GM12891 (cell line): ENCODE measurements around the gene ADARB1.

ENCODE experiments used
- PAX5 ChIP-seq: IDR thresholded peaks from 2 replicates; pipeline ENCODE4 v1.6.1; 2011; ENCODE audit warnings: low read length, moderate library complexity, mild to moderate bottlenecking; ENCODE audit not compliant: insufficient read depth, severe bottlenecking
- POLR2A ChIP-seq: IDR thresholded peaks from 2 replicates; pipeline ENCODE4 v1.6.1; 2011; ENCODE audit warnings: low read depth, low read length, control low read depth
- POLR2AphosphoS5 ChIP-seq: IDR thresholded peaks from 2 replicates; pipeline ENCODE4 v1.6.1; 2011; ENCODE audit warnings: low read depth, low read length, control low read depth
- POU2F2 ChIP-seq: IDR thresholded peaks from 2 replicates; pipeline ENCODE4 v1.6.1; 2011; ENCODE audit warnings: low read depth, mild to moderate bottlenecking, control low read depth, low read length, moderate library complexity
- SPI1 ChIP-seq: IDR thresholded peaks from 2 replicates; pipeline ENCODE4 v1.6.1; 2011; ENCODE audit warnings: low read depth, low read length, control low read depth
- TAF1 ChIP-seq: IDR thresholded peaks from 2 replicates; pipeline ENCODE4 v1.6.1; 2011; ENCODE audit warnings: low read depth, low read length, control low read depth

DNA sequence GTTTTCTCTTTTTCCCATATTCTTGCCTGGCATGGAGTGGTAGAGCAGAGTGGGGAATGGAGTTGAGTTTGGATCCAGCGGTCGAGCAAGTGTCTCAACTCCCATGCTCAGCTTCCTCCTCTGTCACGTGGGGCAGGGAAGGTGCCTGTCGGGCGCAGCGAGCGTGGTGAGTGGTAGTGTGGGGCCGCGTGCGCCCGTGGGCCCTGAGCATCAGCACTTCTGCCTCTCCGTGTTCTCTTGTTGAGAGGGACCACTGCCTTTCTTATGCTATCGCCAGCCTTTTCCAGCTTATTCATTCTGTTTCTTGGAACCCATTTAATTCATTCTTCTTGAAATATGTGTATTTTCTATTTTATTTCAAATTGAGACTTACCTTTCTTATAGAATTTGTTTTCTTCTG lies 65.1 kb downstream of the ADARB1 start:
- no peak for TF ChIP-seq POLR2AphosphoS5
- no peak for TF ChIP-seq POLR2A
- TF ChIP-seq TAF1 = no peak
- TF ChIP-seq SPI1 = no peak
- TF ChIP-seq PAX5 = no peak
- no peak for TF ChIP-seq POU2F2
